Muscle layer of duodenum (tissue), 2 donors: ENCODE measurements around the gene LRRC32.

Experiments
- H3K27ac ChIP-seq: one replicate; pipeline ENCODE4 v1.7.0; 2013; ENCODE audit warnings: mild to moderate bottlenecking, low read length
- H3K27me3 ChIP-seq: one replicate; pipeline ENCODE4 v1.7.0; 2013; ENCODE audit warnings: low read depth, mild to moderate bottlenecking, control low read depth, low read length
- H3K36me3 ChIP-seq, 2 donors: one replicate each; pipeline ENCODE4 v1.7.0; 2013; ENCODE audit warnings: low read length in 2 of 2, control low read depth in 1 of 2, mild to moderate bottlenecking in 1 of 2; ENCODE audit not compliant: insufficient read depth in 2 of 2, control insufficient read depth in 1 of 2
- H3K4me1 ChIP-seq, 2 donors: one replicate each; pipeline ENCODE4 v1.7.0; 2013; ENCODE audit warnings: low read length in 2 of 2, mild to moderate bottlenecking in 2 of 2, control low read depth in 1 of 2, moderate library complexity in 1 of 2; ENCODE audit not compliant: insufficient read depth in 2 of 2, control insufficient read depth in 1 of 2
- H3K4me3 ChIP-seq, 2 donors: one replicate each; pipeline ENCODE4 v1.7.0; 2013; ENCODE audit warnings: low read length in 2 of 2, low read depth in 1 of 2, mild to moderate bottlenecking in 1 of 2
- H3K9me3 ChIP-seq, 2 donors: one replicate each; pipeline ENCODE4 v1.7.0; 2013; ENCODE audit warnings: low read length in 2 of 2, control low read depth in 1 of 2, mild to moderate bottlenecking in 1 of 2; ENCODE audit not compliant: control insufficient read depth in 1 of 2
- donor health status: healthy.

The LRRC32 gene

DNA sequence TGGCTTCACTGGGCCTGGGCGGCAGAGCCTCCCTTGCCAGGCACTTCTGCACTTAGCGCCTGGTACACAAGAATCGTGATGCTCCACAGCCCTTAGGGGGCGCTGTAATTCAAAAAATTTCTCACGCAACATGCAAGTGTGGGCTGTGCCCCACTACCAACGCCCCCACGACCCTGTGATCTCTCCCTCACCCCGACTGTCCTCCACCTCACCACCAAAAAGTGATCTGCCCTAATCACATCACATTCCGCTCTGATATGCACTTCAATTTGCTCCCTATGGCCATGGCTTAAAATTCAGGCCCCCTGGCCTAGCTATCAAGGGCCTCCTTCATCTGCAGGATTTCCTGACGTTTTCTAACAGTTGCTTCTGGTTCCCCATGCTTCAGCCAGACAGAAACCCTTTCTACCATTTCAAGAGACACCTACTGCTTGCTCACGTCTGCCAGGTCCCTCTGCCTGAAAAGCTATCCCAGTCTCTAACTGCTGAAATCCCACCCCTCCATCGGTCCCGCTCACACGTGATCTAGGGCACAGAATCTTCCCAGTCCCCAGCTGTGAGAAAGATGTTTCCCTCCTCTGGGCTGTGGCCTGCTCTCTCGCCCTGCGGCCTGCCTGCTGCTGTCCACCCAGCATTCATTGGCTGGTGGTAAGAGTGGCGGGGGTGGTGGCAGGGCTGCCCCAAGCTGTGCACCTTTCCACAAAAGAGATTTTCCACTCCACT, 27.9 kb upstream of the LRRC32 start:
- H3K36me3 ChIP-seq: no peaks in the 10 kb centered on the region
- H3K27me3 ChIP-seq: no peaks in the 10 kb centered on the region
- peaks cover 0 to 5% of the 10 kb centered on the region in 2 donors for H3K4me1 ChIP-seq
- H3K9me3 ChIP-seq: no peaks in the 10 kb centered on the region
- H3K27ac ChIP-seq: no peak overlapping the region
- no peak overlapping the region for H3K4me3 ChIP-seq

DNA sequence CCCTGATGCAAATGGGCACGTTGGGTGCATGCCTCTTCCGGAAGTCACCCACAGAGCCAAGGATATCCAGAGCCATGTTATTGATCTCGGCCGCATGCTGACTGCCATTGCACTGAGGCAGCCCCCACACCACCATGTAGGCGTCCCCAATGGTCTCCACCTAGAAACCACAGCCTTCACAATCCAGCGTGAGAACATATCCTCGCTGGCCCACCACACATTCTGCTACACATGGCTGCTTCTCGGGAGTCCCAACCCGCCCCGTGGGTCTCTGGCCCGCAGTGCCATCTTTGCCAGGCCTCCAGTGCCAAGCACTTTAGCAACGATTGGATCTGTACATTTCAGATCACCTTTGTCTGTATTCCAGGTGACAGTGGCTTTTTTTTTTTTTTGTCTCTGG, 26.2 kb upstream of the LRRC32 start:
- no peaks in the 10 kb centered on the region for H3K9me3 ChIP-seq
- H3K27ac ChIP-seq: no peak overlapping the region
- H3K4me1 ChIP-seq: peaks cover 0 to 5% of the 10 kb centered on the region in 2 donors
- no peaks in the 10 kb centered on the region for H3K36me3 ChIP-seq
- H3K27me3 ChIP-seq: no peaks in the 10 kb centered on the region
- H3K4me3 ChIP-seq: no peak overlapping the region

DNA sequence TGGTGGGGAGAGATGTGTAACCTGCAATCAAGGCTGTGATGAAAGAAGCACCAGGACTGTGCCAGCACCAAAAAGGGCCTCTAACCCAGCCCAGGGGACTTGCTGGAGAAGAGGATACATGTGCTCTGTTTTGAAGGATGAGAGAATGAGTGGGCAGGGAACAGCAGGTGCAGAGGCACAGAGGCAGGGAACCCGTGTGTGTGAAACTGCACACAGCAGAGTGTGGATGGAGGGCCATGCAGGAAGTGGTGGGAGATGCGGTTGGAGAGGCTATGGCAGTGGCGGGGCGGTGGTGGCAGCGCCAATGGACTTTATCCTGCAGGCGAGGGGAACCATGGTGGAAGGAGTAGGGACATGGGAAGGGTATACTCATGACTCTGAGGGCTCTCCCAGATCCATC, 25.2 kb upstream of the LRRC32 start:
- Histone ChIP-seq H3K4me1 (peaks cover 0 to 1% of the 10 kb centered on the region in 2 donors), H3K27me3 (no peaks in the 10 kb centered on the region), H3K4me3 (no peak overlapping the region), H3K36me3 (no peaks in the 10 kb centered on the region), H3K27ac (no peak overlapping the region), H3K9me3 (no peaks in the 10 kb centered on the region)

DNA sequence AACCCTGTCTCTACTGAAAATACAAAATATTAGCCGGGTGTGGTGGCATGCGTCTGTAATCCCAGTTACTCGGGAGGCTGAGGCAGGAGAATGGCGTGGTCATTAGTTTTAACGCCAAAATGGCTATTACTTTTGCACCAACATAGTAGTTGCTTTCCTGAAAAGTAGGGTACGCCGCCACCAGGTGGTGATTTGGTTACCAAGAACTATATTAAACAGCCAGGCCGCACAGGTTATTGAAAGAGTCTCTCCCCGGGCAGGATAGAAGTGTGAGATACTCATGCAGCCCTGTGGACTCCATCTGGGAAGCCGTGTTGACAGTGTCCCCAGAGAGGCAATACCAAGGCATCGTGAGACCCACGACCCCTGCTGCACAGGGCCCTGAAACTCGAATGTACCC, 24.6 kb upstream of the LRRC32 start:
- H3K4me1 ChIP-seq: no peaks in the 10 kb centered on the region

DNA sequence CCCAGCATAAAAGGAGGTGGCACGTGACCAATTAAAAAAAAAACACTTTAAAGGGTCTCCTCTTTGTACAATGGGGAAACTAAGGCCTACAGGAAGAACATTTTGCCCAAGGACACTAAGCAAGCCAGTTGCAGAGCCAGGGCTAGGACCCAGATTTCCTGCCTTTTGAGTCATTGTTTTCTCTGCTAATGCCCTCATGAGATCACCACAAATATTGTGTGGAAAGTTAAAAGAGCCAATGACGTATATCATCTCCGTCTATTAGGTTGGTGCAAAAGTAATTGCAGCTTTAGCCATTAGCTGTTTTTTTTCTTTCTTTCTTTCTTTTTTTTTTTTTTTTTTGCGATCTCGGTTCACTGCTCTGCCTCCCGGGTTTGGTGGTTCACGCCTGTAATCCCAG, 24.1 kb upstream of the LRRC32 start:
- H3K27ac ChIP-seq: no peak overlapping the region
- H3K4me1 ChIP-seq: no peaks in the 10 kb centered on the region
- no peaks in the 10 kb centered on the region for H3K36me3 ChIP-seq
- no peaks in the 10 kb centered on the region for H3K9me3 ChIP-seq
- H3K27me3 ChIP-seq: no peaks in the 10 kb centered on the region
- H3K4me3 ChIP-seq: no peak overlapping the region

More for the DNA sequence above, 24.6 kb upstream of the LRRC32 start:
- H3K27me3 ChIP-seq: no peaks in the 10 kb centered on the region
- H3K36me3 ChIP-seq: no peaks in the 10 kb centered on the region
- no peaks in the 10 kb centered on the region for H3K9me3 ChIP-seq
- H3K27ac ChIP-seq: no peak overlapping the region
- no peak overlapping the region for H3K4me3 ChIP-seq

DNA sequence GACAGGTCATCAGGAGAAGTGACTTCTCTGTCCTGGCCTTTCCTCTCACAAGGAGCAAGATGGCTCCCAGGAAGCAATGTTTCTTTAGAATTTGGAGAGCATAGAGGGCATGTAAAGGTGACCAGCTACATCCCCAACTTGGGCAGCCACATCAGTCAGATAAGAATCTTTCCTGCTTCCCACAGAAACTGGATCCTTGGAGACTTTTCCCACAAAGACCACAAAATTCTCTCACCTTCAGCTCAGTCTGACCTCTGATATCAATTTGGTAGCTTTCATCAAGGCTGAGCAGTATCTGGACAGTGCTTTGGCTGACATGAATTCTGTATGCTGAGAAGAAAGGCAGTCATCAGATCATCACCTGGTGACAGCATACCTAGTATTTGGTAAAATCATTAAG, 23.3 kb upstream of the LRRC32 start:
- H3K4me3 ChIP-seq: no peak overlapping the region
- H3K36me3 ChIP-seq: no peaks in the 10 kb centered on the region
- H3K4me1 ChIP-seq: no peaks in the 10 kb centered on the region
- no peak overlapping the region for H3K27ac ChIP-seq
- no peaks in the 10 kb centered on the region for H3K9me3 ChIP-seq
- H3K27me3 ChIP-seq: no peaks in the 10 kb centered on the region

DNA sequence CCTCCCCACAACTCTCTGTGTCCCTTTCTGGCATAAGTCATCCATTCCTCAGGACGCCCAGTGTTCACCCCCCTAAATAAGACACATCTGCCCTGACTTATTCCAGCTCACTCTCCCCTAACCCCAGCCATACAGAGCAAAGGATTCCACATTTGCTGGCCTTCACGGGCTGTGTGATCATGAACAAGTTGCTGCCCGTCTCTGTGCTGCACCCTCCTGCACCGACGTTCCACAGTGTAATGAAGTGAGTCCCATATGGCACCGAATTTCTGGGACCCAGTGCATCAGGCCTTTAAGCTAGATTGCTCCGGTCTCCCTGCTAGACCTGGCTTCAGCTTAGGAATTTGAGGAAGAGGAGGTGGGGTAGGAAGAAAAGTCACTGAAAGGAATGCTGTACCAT, 22.4 kb upstream of the LRRC32 start:
- Histone ChIP-seq H3K4me3 (no peak overlapping the region), H3K27me3 (no peaks in the 10 kb centered on the region), H3K36me3 (no peaks in the 10 kb centered on the region), H3K27ac (no peak overlapping the region), H3K9me3 (no peaks in the 10 kb centered on the region), H3K4me1 (no peaks in the 10 kb centered on the region)

DNA sequence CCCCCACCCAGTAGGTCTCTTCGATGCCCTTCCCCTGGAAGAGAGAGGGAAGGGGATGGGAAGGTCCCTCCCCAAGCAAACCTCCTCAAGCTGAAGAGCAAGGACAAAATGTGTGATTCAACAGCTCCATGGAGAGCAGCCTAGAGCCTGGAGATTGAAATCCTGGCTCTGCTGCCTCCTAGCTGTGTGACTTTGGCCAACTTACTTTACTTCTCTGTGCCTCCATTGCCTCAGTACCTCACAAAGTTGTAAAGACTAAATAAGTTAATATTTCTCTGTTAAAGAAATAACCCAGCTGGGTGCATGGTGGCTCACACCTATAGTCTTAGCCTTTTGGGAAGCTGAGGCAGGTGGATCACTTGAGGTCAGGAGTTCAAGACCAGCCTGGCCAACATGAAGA, 21.1 kb upstream of the LRRC32 start:
- no peaks in the 10 kb centered on the region for H3K9me3 ChIP-seq
- H3K4me3 ChIP-seq: no peak overlapping the region
- no peaks in the 10 kb centered on the region for H3K27me3 ChIP-seq
- no peaks in the 10 kb centered on the region for H3K4me1 ChIP-seq
- no peaks in the 10 kb centered on the region for H3K36me3 ChIP-seq
- H3K27ac ChIP-seq: no peak overlapping the region

DNA sequence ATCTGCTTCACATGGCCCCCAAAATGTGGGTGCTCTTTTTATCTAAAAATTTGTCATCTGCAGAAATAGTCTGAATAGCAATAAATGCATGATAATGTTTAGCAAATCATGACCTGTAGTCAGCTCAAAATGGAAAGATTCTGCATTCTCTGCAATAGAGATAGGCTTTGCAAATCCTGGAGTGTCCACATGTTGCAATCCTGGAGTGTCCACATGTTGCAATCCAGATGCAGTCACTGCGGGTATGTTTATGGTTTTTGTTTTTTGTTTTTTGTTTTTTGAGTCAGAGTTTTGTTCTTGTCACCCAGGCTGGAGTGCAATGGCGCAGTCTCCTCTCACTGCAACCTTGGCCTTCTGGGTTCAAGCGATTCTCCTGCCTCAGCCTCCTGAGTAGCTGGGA, 20.2 kb upstream of the LRRC32 start:
- Histone ChIP-seq H3K27me3 (no peaks in the 10 kb centered on the region), H3K4me1 (no peaks in the 10 kb centered on the region), H3K9me3 (no peaks in the 10 kb centered on the region), H3K4me3 (no peak overlapping the region), H3K36me3 (no peaks in the 10 kb centered on the region), H3K27ac (no peak overlapping the region)

DNA sequence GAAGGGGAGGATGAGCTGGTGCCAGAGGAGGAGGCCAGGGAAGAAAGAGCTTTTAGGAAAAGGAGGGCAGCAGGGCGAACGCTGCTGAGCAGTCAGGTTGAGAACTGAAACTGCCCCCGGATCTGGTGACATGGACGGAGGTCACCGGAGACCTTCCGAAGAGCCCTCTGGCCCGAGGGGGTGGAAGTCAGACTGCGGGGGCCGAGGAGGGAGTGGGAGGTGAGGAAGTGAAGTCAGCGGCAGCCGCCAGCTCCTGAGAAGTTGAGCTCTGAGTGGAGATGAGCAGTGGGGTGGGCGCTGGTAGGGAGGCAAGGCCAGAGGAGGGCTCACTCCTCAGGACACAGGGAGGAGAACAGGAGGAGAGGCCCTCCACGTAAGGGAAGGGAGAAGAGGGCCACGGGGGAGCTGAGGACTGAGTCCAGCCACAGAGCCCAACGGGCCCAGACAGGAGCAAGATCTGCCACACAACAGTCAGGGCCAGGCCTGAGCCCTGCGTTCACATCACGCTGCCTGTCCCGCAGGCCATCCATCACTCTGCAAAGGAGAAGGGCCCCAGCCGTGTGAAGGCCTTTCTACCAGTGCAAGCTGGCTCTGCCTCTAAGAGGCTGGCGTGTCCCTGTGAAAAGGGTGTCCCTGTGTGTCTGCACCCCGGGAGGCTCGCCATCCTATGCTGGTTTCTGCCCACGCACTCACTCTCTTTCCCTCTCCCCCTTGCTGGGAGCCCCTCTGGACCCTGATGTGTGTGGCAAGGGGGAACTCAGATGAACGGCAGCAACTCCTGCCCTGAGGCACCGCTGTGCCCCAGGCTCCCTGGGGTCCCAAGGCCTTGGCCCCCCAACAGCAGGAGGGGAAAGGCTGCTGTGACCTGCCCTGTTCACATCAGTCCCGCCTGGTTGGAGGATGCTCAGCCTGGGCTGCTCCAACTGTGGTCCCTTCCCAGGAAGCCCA, 19.0 kb upstream of the LRRC32 start:
- H3K9me3 ChIP-seq: no peaks in the 10 kb centered on the region
- H3K4me3 ChIP-seq: no peak overlapping the region
- H3K27ac ChIP-seq: no peak overlapping the region

DNA sequence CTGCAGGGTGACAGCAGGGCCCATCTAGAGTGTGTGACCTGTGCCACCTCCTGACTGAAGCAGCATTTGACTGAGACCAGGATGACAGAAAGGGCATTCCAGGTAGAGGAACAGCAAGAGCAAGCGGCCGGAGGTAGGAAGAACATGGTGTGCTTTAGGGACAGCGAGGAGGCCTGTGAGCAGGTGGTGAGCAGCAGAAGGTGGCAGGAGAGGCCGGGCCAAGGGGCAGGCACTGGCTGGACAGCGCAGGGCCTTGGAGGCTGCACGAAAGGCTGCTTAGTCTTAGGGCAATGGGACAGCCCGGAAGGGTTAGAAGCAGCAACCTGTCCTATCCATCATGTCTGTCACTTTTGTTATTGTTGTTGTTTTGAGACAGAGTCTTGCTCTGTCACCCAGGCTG, 17.6 kb upstream of the LRRC32 start:
- no peaks in the 10 kb centered on the region for H3K4me1 ChIP-seq
- no peak overlapping the region for H3K4me3 ChIP-seq
- H3K9me3 ChIP-seq: no peaks in the 10 kb centered on the region

More for the DNA sequence above, 19.0 kb upstream of the LRRC32 start:
- H3K27me3 ChIP-seq: no peaks in the 10 kb centered on the region
- no peaks in the 10 kb centered on the region for H3K4me1 ChIP-seq
- no peaks in the 10 kb centered on the region for H3K36me3 ChIP-seq

More for the DNA sequence above, 17.6 kb upstream of the LRRC32 start:
- no peak overlapping the region for H3K27ac ChIP-seq
- H3K36me3 ChIP-seq: no peaks in the 10 kb centered on the region
- no peaks in the 10 kb centered on the region for H3K27me3 ChIP-seq
